Cerebellar nuclear complex (tissue), 1 donor: ENCODE data around the gene STK40.

Source experiments
- DNase-seq, 2 experiments: peaks; one replicate each; lab custom pipeline; 2025; lab: John Stamatoyannopoulos, UW

STK40 gene

GRCh38 chr1:36372617-36373016 is 13.1 kb downstream of the STK40 start:
- DNase-seq = no peak

GRCh38 chr1:36369061-36369861 is 16.5 kb downstream of the STK40 start:
- peak in 1 of 2 experiments; percentile 6 for DNase-seq

- no peak for DNase-seq
Observed at GRCh38 chr1:36367798-36368197, 17.9 kb downstream of the STK40 start.

- DNase-seq = no peak
Observed at GRCh38 chr1:36367066-36367465, 18.7 kb downstream of the STK40 start.

- DNase-seq = peak; percentile 21 to 25
Observed at GRCh38 chr1:36366091-36366661, 19.5 kb downstream of the STK40 start.

GRCh38 chr1:36365381-36365780 is 20.3 kb downstream of the STK40 start:
- DNase-seq = peak in 1 of 2 experiments; percentile 49

- DNase-seq = no peak
Observed at GRCh38 chr1:36359911-36360550, 25.7 kb downstream of the STK40 start.

- no peak for DNase-seq
Observed at GRCh38 chr1:36359383-36359782, 26.3 kb downstream of the STK40 start.

GRCh38 chr1:36358514-36359084 is 27.1 kb downstream of the STK40 start:
- no peak for DNase-seq

- no peak for DNase-seq
Observed at GRCh38 chr1:36355811-36356210, 29.9 kb downstream of the STK40 start.

GRCh38 chr1:36354486-36354885 is 31.2 kb downstream of the STK40 start:
- no peak for DNase-seq

- no peak for DNase-seq
Observed at GRCh38 chr1:36352910-36353878, 32.5 kb downstream of the STK40 start.

GRCh38 chr1:36352125-36352909 is 33.4 kb downstream of the STK40 start:
- DNase-seq = no peak

- DNase-seq = no peak
Observed at GRCh38 chr1:36351227-36351977, 34.3 kb downstream of the STK40 start.

GRCh38 chr1:36350659-36351226 is 35.0 kb downstream of the STK40 start:
- DNase-seq = no peak

- DNase-seq = no peak
Observed at GRCh38 chr1:36349839-36350238, 35.9 kb downstream of the STK40 start.

- DNase-seq = no peak
Observed at GRCh38 chr1:36349241-36349671, 36.5 kb downstream of the STK40 start.

- DNase-seq = no peak
Observed at GRCh38 chr1:36346741-36347370, 38.9 kb downstream of the STK40 start.

GRCh38 chr1:36345353-36345752 is 40.4 kb downstream of the STK40 start:
- no peak for DNase-seq
